Eye (tissue), 1 donor: Measurements from ENCODE around the gene GON7.
A peak's percentile ranks its signal among the peaks of the same experiment; 100 is the strongest.
"Not testable (repeated sequence)": the region's sequence is repeated elsewhere in the genome, so short reads cannot be mapped to it uniquely, and the experiment has no call there.

ENCODE experiments used
- DNase-seq: peaks from one replicate; pipeline ENCODE4 v3.0.0-alpha.2; 2015

Gene GON7

GRCh38 chr14:93206793-93207467 lies at the start of gene GON7, which contains the start of gene UBR7:
GON7 (minus strand) TSS chr14:93207065; CDS start chr14:93207037, 28 bp downstream.
UBR7 (plus strand) TSS chr14:93207256; CDS start chr14:93207292, 36 bp downstream.
- peak; percentile 99 for DNase-seq

- no peak for DNase-seq
Measured at GRCh38 chr14:93249128-93249831, 42.4 kb upstream of the GON7 start.

GRCh38 chr14:93246534-93246933 lies 39.7 kb upstream of the GON7 start:
- no peak for DNase-seq

GRCh38 chr14:93245764-93246420 lies 39.0 kb upstream of the GON7 start:
- DNase-seq = no peak

- DNase-seq = no peak
Measured at GRCh38 chr14:93240678-93241000, 33.8 kb upstream of the GON7 start.

- no peak for DNase-seq
Measured at GRCh38 chr14:93239869-93240677, 33.2 kb upstream of the GON7 start.

GRCh38 chr14:93234798-93235197 lies 27.9 kb upstream of the GON7 start:
- DNase-seq = no peak

GRCh38 chr14:93233078-93233477 lies 26.2 kb upstream of the GON7 start:
- DNase-seq = not testable (repeated sequence)

- no peak for DNase-seq
Measured at GRCh38 chr14:93232159-93232558, 25.3 kb upstream of the GON7 start.

GRCh38 chr14:93231129-93231979 lies 24.5 kb upstream of the GON7 start:
- DNase-seq = peak; percentile 50

GRCh38 chr14:93230539-93230938 lies 23.7 kb upstream of the GON7 start:
- DNase-seq = no peak

GRCh38 chr14:93228550-93228949 lies 21.7 kb upstream of the GON7 start:
- DNase-seq = no peak

GRCh38 chr14:93223565-93223964 lies 16.7 kb upstream of the GON7 start:
- no peak for DNase-seq

GRCh38 chr14:93220509-93220908 lies 13.6 kb upstream of the GON7 start:
- DNase-seq = no peak

GRCh38 chr14:93219103-93219726 lies 12.3 kb upstream of the GON7 start:
- DNase-seq = peak; percentile 73

GRCh38 chr14:93214598-93214997 lies 7.7 kb upstream of the GON7 start:
- DNase-seq = no peak

GRCh38 chr14:93212432-93212831 lies 5.6 kb upstream of the GON7 start:
- DNase-seq = no peak

- DNase-seq = peak; percentile 81
Measured at GRCh38 chr14:93207468-93208308, 823 bp upstream of the GON7 start.

GRCh38 chr14:93201155-93201704 lies 5.6 kb downstream of the GON7 start:
- no peak for DNase-seq

GRCh38 chr14:93200553-93200952 lies 6.3 kb downstream of the GON7 start:
- no peak for DNase-seq
